Gastroesophageal sphincter (tissue), 3 donors: ENCODE results near the gene NKX2-1.

Experiments used
- CTCF ChIP-seq, 4 experiments: fragments of 200-600 bp in 2 of 4; fragments of 450-650 bp in 2 of 4; sonication (generic) in 1 of 4; IDR thresholded peaks; one replicate each; pipeline ENCODE4 v1.5.1; 2017 to 2019; ENCODE audit warnings: antibody characterized with exemption in 4 of 4, mild to moderate bottlenecking in 2 of 4, moderate library complexity in 2 of 4
- EP300 ChIP-seq: sonication (generic); formaldehyde crosslinking; IDR thresholded peaks from one replicate; pipeline ENCODE4 v1.6.1; 2017; ENCODE audit warnings: antibody characterized with exemption, mild to moderate bottlenecking
- POLR2A ChIP-seq, 2 donors: fragments of 450-650 bp; IDR thresholded peaks; one replicate each; pipeline ENCODE4 v1.6.1; 2017; ENCODE audit warnings: antibody characterized with exemption in 2 of 2, mild to moderate bottlenecking in 2 of 2, moderate library complexity in 1 of 2
- POLR2AphosphoS5 ChIP-seq: sonication (generic); formaldehyde crosslinking; IDR thresholded peaks from one replicate; pipeline ENCODE4 v1.6.1; 2017; ENCODE audit warnings: antibody characterized with exemption

- TF ChIP-seq EP300 (no peak), POLR2AphosphoS5 (no peak), CTCF (IDR thresholded peaks at IDR 0.05) (peak in 2 of 4 experiments; percentile 7 to 18), POLR2A (IDR thresholded peaks at IDR 0.05) (no peak)
Observed at GRCh38 chr14:36520601-36521525, 831 bp upstream of the NKX2-1 start.
